Tibial nerve (tissue), 3 donors: ENCODE measurements around the gene CNOT8.

Experiments
- CTCF ChIP-seq, 5 experiments: fragments of 200-600 bp in 3 of 5; fragments of 450-650 bp in 2 of 5; sonication (generic) in 3 of 5; IDR thresholded peaks; one replicate each; pipeline ENCODE4 v1.5.1; 2016 to 2019; ENCODE audit warnings: antibody characterized with exemption in 5 of 5, mild to moderate bottlenecking in 3 of 5, moderate library complexity in 2 of 5
- POLR2A ChIP-seq, 2 donors: fragments of 450-650 bp; IDR thresholded peaks; one replicate each; pipeline ENCODE4 v1.6.1; 2017; ENCODE audit warnings: antibody characterized with exemption in 2 of 2, mild to moderate bottlenecking in 2 of 2, moderate library complexity in 2 of 2

DNA sequence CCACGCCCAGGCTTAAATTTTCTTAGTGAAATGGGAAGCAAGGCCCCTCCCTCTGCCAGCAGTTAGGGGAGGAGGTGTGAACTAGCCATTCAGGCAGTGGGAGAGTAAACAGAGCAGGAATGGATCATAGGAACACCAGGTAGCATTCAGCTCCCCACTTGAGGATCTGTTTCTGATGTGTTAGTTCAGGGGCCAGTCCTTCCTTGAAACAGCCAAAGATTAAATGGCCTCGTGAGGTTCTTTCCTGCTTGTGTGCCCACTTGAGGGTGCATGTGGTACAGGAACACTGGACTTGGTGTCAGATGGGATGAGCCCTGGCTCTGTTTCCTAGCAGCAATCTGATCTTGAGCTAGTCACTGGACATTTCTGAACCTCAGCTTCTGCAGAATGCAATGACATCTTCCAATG is 29.2 kb upstream of the CNOT8 start:
- TF ChIP-seq POLR2A (IDR thresholded peaks at IDR 0.05) = no peak
- TF ChIP-seq CTCF (IDR thresholded peaks at IDR 0.05) = no peak
